Erythroblast (primary cell): ENCODE results near the gene COL7A1.

Source experiments
- GATA1 ChIP-seq: IDR thresholded peaks from 2 replicates; pipeline ENCODE4 v1.6.1; 2011; ENCODE audit warnings: low read depth, mild to moderate bottlenecking, control low read depth, low read length, moderate library complexity
- POLR2A ChIP-seq: IDR thresholded peaks from 2 replicates; pipeline ENCODE4 v1.6.1; 2011; ENCODE audit warnings: mild to moderate bottlenecking, low read length

GRCh38 chr3:48599077-48599501 lies 4.0 kb upstream of the COL7A1 start:
- TF ChIP-seq POLR2A (no peak), GATA1 (no peak)
